HEK293T (cell line): ENCODE measurements around the gene DNAJC27.
"Not testable (repeated sequence)": the region's sequence is repeated elsewhere in the genome, so short reads cannot be mapped to it uniquely, and the experiment has no call there.

ENCODE experiments used
- CTCF ChIA-PET: fragments of 350-600 bp; formaldehyde crosslinking; extraction: SDS; loops from one replicate; lab custom pipeline; 2021; ENCODE audit warnings: antibody characterized with exemption, inconsistent platforms; lab: Yijun Ruan, JAX
- POLR2A ChIA-PET: fragments of 350-600 bp; formaldehyde crosslinking; extraction: SDS; loops from one replicate; lab custom pipeline; 2020; ENCODE audit warnings: antibody characterized with exemption, inconsistent platforms; lab: Yijun Ruan, JAX
- DNase-seq: peaks from one replicate; pipeline ENCODE4 v3.0.0; 2012; ENCODE audit warnings: mixed read lengths; ENCODE audit errors: extremely low spot score
- ARNT ChIP-seq: fragments of 450-650 bp; IDR thresholded peaks from 2 replicates; pipeline ENCODE4 v1.6.1; 2017; ENCODE audit warnings: mild to moderate bottlenecking
- BHLHE40 ChIP-seq: fragments of 450-650 bp; IDR thresholded peaks from 2 replicates; pipeline ENCODE4 v1.6.1; 2016; ENCODE audit warnings: mild to moderate bottlenecking, moderate library complexity, borderline replicate concordance
- CTBP1 ChIP-seq: fragments of 450-650 bp; IDR thresholded peaks from 2 replicates; pipeline ENCODE4 v1.6.1; 2016; ENCODE audit warnings: borderline replicate concordance
- ELF4 ChIP-seq: fragments of 450-650 bp; IDR thresholded peaks from 2 replicates; pipeline ENCODE4 v1.6.1; 2017; ENCODE audit warnings: antibody characterized with exemption
- FOXA1 ChIP-seq: fragments of 450-650 bp; IDR thresholded peaks from 2 replicates; pipeline ENCODE4 v1.6.1; 2016; ENCODE audit warnings: mild to moderate bottlenecking
- FOXK2 ChIP-seq: fragments of 450-650 bp; IDR thresholded peaks from 2 replicates; pipeline ENCODE4 v1.6.1; 2016; ENCODE audit warnings: mild to moderate bottlenecking
- FOXM1 ChIP-seq: fragments of 450-650 bp; IDR thresholded peaks from 2 replicates; pipeline ENCODE4 v1.6.1; 2017; ENCODE audit warnings: mild to moderate bottlenecking, borderline replicate concordance
- HDGF ChIP-seq: fragments of 450-650 bp; IDR thresholded peaks from 2 replicates; pipeline ENCODE4 v1.6.1; 2017; ENCODE audit warnings: antibody characterized with exemption, borderline replicate concordance
- L3MBTL2 ChIP-seq: fragments of 450-650 bp; conservative IDR thresholded peaks from 2 replicates; pipeline ENCODE4 v1.6.1; 2016; ENCODE audit warnings: mild to moderate bottlenecking
- LEF1 ChIP-seq: fragments of 450-650 bp; IDR thresholded peaks from 2 replicates; pipeline ENCODE4 v1.6.1; 2017; ENCODE audit warnings: mild to moderate bottlenecking, borderline replicate concordance
- NFRKB ChIP-seq: fragments of 450-650 bp; IDR thresholded peaks from 2 replicates; pipeline ENCODE4 v1.6.1; 2016; ENCODE audit warnings: mild to moderate bottlenecking, moderate library complexity
- PKNOX1 ChIP-seq: fragments of 450-650 bp; IDR thresholded peaks from 2 replicates; pipeline ENCODE4 v1.6.1; 2016
- SP1 ChIP-seq: fragments of 450-650 bp; IDR thresholded peaks from 2 replicates; pipeline ENCODE4 v1.6.1; 2017
- SUZ12 ChIP-seq: fragments of 450-650 bp; IDR thresholded peaks from 2 replicates; pipeline ENCODE4 v1.6.1; 2016; ENCODE audit warnings: mild to moderate bottlenecking
- TARDBP ChIP-seq: fragments of 450-650 bp; IDR thresholded peaks from 2 replicates; pipeline ENCODE4 v1.6.1; 2016
- ZNF384 ChIP-seq: fragments of 450-650 bp; IDR thresholded peaks from 2 replicates; pipeline ENCODE4 v1.6.1; 2016

Gene DNAJC27

GRCh38 chr2:25000503-25001324 lies 29.0 kb upstream of the DNAJC27 start:
- no peak for TF ChIP-seq LEF1
- TF ChIP-seq ZNF384: no peak
- no peak for TF ChIP-seq FOXA1
- no peak for TF ChIP-seq SP1
- no peak for TF ChIP-seq FOXM1
- no peak for TF ChIP-seq CTBP1
- no peak for TF ChIP-seq NFRKB
- no peak for TF ChIP-seq ARNT
- no peak for TF ChIP-seq SUZ12
- TF ChIP-seq L3MBTL2: no peak
- TF ChIP-seq ELF4: no peak
- no peak for TF ChIP-seq HDGF
- DNase-seq: no peak
- ChIA-PET CTCF (interaction anchor here (1.0 kb wide), 1 partner anchor 128 kb away, joined by 3 read pairs; no protein-coding TSS in a partner anchor), POLR2A (no interaction called here)

- DNase-seq: no peak
- POLR2A ChIA-PET: no interaction called here
- TF ChIP-seq BHLHE40: no peak
These were observed 28.3 kb upstream of the DNAJC27 start for GRCh38 chr2:25000036-25000435.

GRCh38 chr2:24999097-24999496 lies 27.3 kb upstream of the DNAJC27 start:
- CTCF ChIA-PET, DNase-seq, POLR2A ChIA-PET: not testable (repeated sequence)

More at GRCh38 chr2:25000036-25000435, 28.3 kb upstream of the DNAJC27 start:
- CTCF ChIA-PET: no interaction called here

- ChIA-PET CTCF (no interaction called here), POLR2A (interaction anchor here (1.0 kb wide), 1 partner anchor 21 kb away, joined by 3 read pairs; no protein-coding TSS in a partner anchor)
- DNase-seq: no peak
- TF ChIP-seq TARDBP (no peak), ELF4 (no peak), LEF1 (no peak), FOXM1 (no peak), SP1 (no peak), PKNOX1 (no peak), CTBP1 (no peak), NFRKB (no peak), ZNF384 (no peak), HDGF (no peak)
These were observed 22.5 kb upstream of the DNAJC27 start for GRCh38 chr2:24994146-24994724.

GRCh38 chr2:24993406-24994145 lies 21.8 kb upstream of the DNAJC27 start:
- CTCF ChIA-PET: no interaction called here
- POLR2A ChIA-PET: no interaction called here

GRCh38 chr2:24986372-24986771 lies 14.6 kb upstream of the DNAJC27 start:
- POLR2A ChIA-PET: no interaction called here
- no peak for DNase-seq
- TF ChIP-seq ARNT (no peak), CTBP1 (no peak), SUZ12 (no peak)
- CTCF ChIA-PET: no interaction called here

More at GRCh38 chr2:24993406-24994145, 21.8 kb upstream of the DNAJC27 start:
- TF ChIP-seq L3MBTL2 (no peak), SP1 (no peak), FOXM1 (no peak), LEF1 (no peak), SUZ12 (no peak), NFRKB (no peak), ZNF384 (no peak), TARDBP (no peak), ELF4 (no peak), HDGF (no peak), PKNOX1 (no peak), FOXK2 (no peak)
- DNase-seq: no peak

GRCh38 chr2:24985511-24985910 lies 13.8 kb upstream of the DNAJC27 start:
- TF ChIP-seq CTBP1: no peak
- TF ChIP-seq ELF4: no peak
- no peak for TF ChIP-seq BHLHE40
- no peak for TF ChIP-seq TARDBP
- TF ChIP-seq SUZ12: no peak
- no peak for TF ChIP-seq PKNOX1
- no peak for TF ChIP-seq FOXA1
- TF ChIP-seq SP1: no peak
- no peak for TF ChIP-seq HDGF
- no peak for TF ChIP-seq NFRKB
- no peak for TF ChIP-seq FOXK2
- no peak for TF ChIP-seq ARNT
- TF ChIP-seq LEF1: no peak
- no peak for DNase-seq
- ChIA-PET POLR2A (no interaction called here), CTCF (no interaction called here)
